Prostate gland (tissue), 2 donors: Measurements from ENCODE around the gene PRKAA1. TPM values are rescaled to one million over a fixed set of nuclear protein-coding genes. Genes with fewer than 3 reads are reported as not detected.

ENCODE experiments used
- DNase-seq: peaks from one replicate; pipeline ENCODE4 v3.0.0-alpha.2; 2019; ENCODE audit warnings: low spot score
- H3K27ac ChIP-seq, 2 donors: fragments of 200-600 bp; sonication (generic); 2 replicates each; pipeline ENCODE4 v1.5.1; 2017 to 2019
- H3K27me3 ChIP-seq: fragments of 200-600 bp; sonication (generic); replicated peaks from 2 replicates; pipeline ENCODE4 v1.5.1; 2019; ENCODE audit not compliant: insufficient read depth
- H3K36me3 ChIP-seq, 2 donors: fragments of 200-600 bp; sonication (generic); 1 replicate in 1 of 2; 2 replicates in 1 of 2; pipeline versions ENCODE4 v1.5.1 to v1.8.1; 2017 to 2019
- H3K4me1 ChIP-seq: fragments of 200-600 bp; sonication (generic); replicated peaks from 2 replicates; pipeline ENCODE4 v1.5.1; 2019
- H3K4me3 ChIP-seq, 2 donors: fragments of 200-600 bp; sonication (generic); 2 replicates each; pipeline ENCODE4 v1.5.1; 2017 to 2019
- H3K9me3 ChIP-seq: fragments of 200-600 bp; sonication (generic); 2 replicates; pipeline ENCODE4 v1.5.1; 2017
- POLR2A ChIP-seq: fragments of 450-650 bp; IDR thresholded peaks from one replicate; pipeline ENCODE4 v1.6.1; 2016; ENCODE audit warnings: antibody characterized with exemption, mild to moderate bottlenecking
- POLR2AphosphoS5 ChIP-seq: sonication (generic); formaldehyde crosslinking; IDR thresholded peaks from one replicate; pipeline ENCODE4 v1.6.1; 2017; ENCODE audit warnings: antibody characterized with exemption
- WGBS: methylation state at CpG from one replicate; pipeline ENCODE4 v1.1.5; 2018; 5-methylcytosine and 5-hydroxymethylcytosine counted together
- intact Hi-C: fragments of 100-400 bp; cut with DNase I; formaldehyde crosslinking; loops from one replicate; pipeline ENCODE4 v1.14.2; 2022
- total RNA-seq, 2 donors: library from RNA; depleted of rRNA; stranded (reverse); fragments of >200 nt; gene quantifications; one replicate each; pipeline ENCODE4 v1.1.0, GENCODE V29; 2016
- TF ChIP-seq, protein P1 (sequence below), 4 experiments: fragments of 200-600 bp in 2 of 4; fragments of 450-650 bp in 2 of 4; sonication (generic) in 2 of 4; IDR thresholded peaks; 1 replicate in 3 of 4; 2 replicates in 1 of 4; pipeline ENCODE4 v1.5.1; 2016 to 2019; ENCODE audit warnings: antibody characterized with exemption in 4 of 4, mild to moderate bottlenecking in 2 of 4, moderate library complexity in 2 of 4

Gene PRKAA1
- total RNA-seq, 2 donors from 2014 or later = 64.9 to 110 TPM

DNA sequence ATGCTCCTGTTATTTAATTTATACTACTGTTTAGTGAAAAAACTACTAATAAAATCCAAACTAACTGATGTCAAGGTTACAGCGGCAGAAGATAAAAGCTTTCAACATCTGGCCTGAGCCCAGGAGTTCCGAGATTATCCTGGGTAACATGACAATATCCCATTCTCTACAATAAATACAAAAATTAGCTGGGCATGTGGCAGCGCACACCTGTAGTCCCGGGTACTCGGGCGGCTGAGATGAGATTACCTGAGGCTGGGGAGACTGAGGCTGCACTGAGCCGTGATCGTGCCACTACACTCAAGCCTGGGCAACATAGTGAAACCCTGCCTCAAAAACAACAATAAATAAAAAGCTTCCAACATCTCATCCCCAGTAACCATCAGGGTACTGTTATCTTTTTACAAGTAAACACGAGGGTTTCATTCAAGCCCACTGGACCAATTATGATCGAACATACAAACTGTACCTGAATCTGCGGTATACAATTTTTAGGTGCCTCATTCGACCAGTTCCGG is 35.6 kb upstream of the PRKAA1 start:
- no peak for TF ChIP-seq POLR2A
- TF ChIP-seq, protein P1, sequence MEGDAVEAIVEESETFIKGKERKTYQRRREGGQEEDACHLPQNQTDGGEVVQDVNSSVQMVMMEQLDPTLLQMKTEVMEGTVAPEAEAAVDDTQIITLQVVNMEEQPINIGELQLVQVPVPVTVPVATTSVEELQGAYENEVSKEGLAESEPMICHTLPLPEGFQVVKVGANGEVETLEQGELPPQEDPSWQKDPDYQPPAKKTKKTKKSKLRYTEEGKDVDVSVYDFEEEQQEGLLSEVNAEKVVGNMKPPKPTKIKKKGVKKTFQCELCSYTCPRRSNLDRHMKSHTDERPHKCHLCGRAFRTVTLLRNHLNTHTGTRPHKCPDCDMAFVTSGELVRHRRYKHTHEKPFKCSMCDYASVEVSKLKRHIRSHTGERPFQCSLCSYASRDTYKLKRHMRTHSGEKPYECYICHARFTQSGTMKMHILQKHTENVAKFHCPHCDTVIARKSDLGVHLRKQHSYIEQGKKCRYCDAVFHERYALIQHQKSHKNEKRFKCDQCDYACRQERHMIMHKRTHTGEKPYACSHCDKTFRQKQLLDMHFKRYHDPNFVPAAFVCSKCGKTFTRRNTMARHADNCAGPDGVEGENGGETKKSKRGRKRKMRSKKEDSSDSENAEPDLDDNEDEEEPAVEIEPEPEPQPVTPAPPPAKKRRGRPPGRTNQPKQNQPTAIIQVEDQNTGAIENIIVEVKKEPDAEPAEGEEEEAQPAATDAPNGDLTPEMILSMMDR (IDR thresholded peaks at IDR 0.05) = no peak
- TF ChIP-seq POLR2AphosphoS5 = no peak
- Histone ChIP-seq H3K4me1 (no peaks in the 10 kb centered on the region), H3K9me3 (no peaks in the 10 kb centered on the region), H3K36me3 (peaks cover 4 to 8% of the 10 kb centered on the region in 2 donors), H3K27ac (peak overlapping the region in 1 of 2 donors; percentile 90), H3K27me3 (no peaks in the 10 kb centered on the region), H3K4me3 (peak overlapping the region; percentile 59 to 61)
- intact Hi-C loops = no loop called here
- WGBS = 37% methylated on average over 13 of the region's 13 CpGs
- DNase-seq = no peak

GRCh38 chr5:40832345-40832744 is 34.2 kb upstream of the PRKAA1 start:
- Histone ChIP-seq H3K4me3 (no peak overlapping the region), H3K36me3 (peaks cover 4 to 8% of the 10 kb centered on the region in 2 donors), H3K4me1 (no peaks in the 10 kb centered on the region), H3K9me3 (no peaks in the 10 kb centered on the region), H3K27me3 (no peaks in the 10 kb centered on the region), H3K27ac (no peak overlapping the region)
- no peak for DNase-seq
- 89% methylated on average over 4 of the region's 4 CpGs for WGBS
- intact Hi-C loops = no loop called here
- no peak for TF ChIP-seq POLR2A
- TF ChIP-seq, protein P1 (IDR thresholded peaks at IDR 0.05) = no peak
- TF ChIP-seq POLR2AphosphoS5 = no peak

DNA sequence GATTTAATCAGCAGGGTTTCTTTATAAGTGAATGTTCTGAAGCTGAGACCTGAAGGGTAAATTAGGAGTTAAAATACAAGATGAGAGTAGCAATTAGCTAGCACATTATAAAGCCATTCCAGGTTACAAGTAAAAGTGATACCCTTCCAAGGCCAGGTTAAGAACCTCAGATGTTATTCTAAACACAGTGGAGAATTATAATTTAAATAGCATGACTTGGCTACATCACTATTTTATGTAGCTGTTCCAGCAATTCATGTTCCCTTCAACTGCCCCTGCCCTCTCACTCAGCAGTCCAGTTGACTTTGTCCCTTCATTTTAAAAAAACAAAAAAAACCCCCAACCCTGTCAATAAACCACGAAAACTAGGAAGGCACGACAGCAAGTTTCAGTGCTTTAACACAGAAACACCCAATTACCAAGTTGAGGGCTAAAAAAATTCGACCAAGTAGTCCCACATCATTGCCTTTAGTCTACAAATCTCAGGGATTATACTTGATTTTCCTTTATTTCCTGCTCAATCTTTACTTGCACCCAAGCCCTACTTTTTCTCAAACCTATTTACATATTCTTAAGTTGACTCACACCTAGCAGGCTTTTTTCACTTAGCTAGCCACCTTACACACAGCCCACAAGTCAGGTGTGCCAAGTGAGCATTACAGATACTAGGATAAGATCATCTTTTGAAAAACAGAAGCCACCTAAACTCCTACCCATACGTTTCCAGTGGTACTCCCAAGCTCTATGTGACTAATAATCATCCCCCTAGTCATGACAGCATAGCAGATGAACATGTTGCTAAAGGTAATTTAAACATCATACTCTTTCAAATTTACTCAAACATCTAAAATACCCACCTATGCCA is 33.4 kb upstream of the PRKAA1 start:
- Histone ChIP-seq H3K9me3 (no peaks in the 10 kb centered on the region), H3K27me3 (no peaks in the 10 kb centered on the region), H3K4me3 (no peak overlapping the region), H3K27ac (no peak overlapping the region), H3K36me3 (peaks cover 4 to 8% of the 10 kb centered on the region in 2 donors), H3K4me1 (no peaks in the 10 kb centered on the region)
- no peak for DNase-seq
- intact Hi-C loops = no loop called here
- 77% methylated on average over 4 of the region's 4 CpGs for WGBS
- TF ChIP-seq, protein P1 (IDR thresholded peaks at IDR 0.05) = no peak
- no peak for TF ChIP-seq POLR2AphosphoS5
- no peak for TF ChIP-seq POLR2A

GRCh38 chr5:40829748-40830533 is 31.8 kb upstream of the PRKAA1 start:
- intact Hi-C loops = no loop called here
- 94% methylated on average over 13 of the region's 13 CpGs for WGBS
- TF ChIP-seq, protein P1 (IDR thresholded peaks at IDR 0.05) = no peak
- no peak for TF ChIP-seq POLR2A
- TF ChIP-seq POLR2AphosphoS5 = no peak

More at GRCh38 chr5:40829748-40830533, 31.8 kb upstream of the PRKAA1 start:
- Histone ChIP-seq H3K4me1 (no peaks in the 10 kb centered on the region), H3K36me3 (peaks cover 4 to 8% of the 10 kb centered on the region in 2 donors), H3K9me3 (no peaks in the 10 kb centered on the region), H3K4me3 (no peak overlapping the region), H3K27me3 (no peaks in the 10 kb centered on the region), H3K27ac (no peak overlapping the region)
- DNase-seq = no peak
